Effector CD4-positive, alpha-beta T cell (primary cell): ENCODE results near the gene DRD1.
"Not testable (repeated sequence)": the region's sequence is repeated elsewhere in the genome, so short reads cannot be mapped to it uniquely, and the experiment has no call there.

ENCODE experiments used
- DNase-seq: peaks from one replicate; pipeline ENCODE4 v3.0.0-alpha.2; 2020

The DRD1 gene

DNA sequence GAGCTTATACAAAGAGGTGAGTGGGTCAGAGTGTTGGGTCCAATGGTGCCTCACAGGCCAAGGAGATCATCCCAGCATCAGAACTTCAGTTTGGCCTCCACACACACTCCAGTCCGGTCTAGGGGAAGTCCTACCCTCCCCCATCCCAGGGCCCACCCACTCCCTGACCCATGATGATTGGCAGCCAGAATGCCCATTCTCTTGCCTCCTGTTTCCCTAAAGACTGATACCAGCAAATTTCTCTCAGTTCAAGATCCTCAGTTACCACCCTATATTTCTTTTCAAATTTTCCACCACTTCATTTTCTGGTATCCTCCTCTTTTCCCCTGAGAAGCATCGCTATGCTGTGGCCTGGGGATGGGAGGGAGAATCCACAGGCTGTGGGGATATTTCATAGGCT, 21.9 kb downstream of the DRD1 start:
- no peak for DNase-seq

DNA sequence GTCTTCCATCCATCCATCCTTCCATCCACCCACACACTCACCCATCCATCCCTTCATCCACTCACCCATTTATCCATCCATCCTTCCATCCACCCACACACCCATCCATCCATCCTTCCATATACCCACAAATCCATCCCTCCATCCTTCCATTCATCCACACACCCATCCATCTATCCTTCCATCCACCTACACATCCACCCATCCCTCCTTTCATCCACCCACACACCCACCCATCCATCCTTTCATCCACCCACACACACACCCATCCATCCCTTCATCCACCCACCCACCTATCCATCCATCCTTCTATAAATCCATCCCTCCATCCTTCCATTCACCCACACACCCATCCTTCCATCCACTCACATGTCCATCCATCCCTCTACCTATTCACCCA, 23.6 kb downstream of the DRD1 start:
- DNase-seq: no peak

DNA sequence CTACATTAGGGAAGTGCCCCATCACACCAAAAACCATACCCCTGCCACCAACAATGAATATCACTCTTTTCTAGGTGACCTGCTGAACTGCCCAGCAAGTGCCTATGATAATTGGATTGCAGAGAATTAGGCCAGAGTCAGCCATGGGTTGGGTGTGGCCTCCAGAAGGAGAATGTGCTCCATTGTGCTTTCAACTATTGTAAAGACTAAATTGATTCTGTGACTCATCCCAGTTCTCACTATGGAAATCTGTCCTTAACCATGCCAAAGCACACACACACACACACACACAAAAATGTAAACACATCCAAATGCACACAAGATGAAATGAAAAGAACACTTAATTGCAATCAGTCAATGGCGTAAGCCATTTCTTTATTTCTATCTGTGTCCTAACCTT, 25.7 kb downstream of the DRD1 start:
- DNase-seq: no peak

DNA sequence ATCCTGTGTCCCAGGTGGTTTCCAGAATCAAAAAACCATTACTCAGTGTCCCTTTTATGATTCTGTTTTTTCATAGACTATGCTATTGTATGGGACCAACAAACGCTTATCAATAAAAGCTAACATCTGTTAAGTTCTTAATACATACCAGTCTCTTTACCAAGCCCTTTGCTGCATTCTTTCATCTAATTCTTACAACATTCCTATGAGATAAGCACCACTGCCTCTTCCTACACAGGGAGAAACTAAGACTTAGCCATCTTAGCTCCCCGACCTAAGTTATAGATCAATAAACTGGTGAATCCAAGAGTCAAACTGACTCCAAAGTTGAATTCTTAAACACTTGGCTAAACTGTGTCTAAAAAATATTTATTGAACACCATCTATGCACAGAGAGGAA, 26.6 kb downstream of the DRD1 start:
- no peak for DNase-seq

DNA sequence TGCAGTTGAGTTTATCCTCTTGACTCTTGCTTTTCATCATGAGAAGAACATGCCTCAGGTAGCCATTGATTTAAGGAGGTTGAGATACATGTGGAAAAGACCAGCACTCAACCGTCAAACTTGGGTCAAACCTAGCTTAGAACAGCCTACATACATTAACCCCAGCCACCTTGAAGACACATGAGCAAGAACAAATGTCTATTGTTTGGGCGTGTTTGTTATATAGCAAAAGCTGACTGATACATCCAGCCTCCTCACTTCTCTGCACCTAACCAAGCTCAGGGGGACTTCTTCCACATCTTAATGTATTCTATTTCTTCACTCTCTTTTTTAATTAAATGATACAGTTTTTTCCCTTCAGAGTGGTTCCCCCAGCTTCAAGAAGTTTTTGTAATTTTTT, 28.7 kb downstream of the DRD1 start:
- DNase-seq: no peak

DNA sequence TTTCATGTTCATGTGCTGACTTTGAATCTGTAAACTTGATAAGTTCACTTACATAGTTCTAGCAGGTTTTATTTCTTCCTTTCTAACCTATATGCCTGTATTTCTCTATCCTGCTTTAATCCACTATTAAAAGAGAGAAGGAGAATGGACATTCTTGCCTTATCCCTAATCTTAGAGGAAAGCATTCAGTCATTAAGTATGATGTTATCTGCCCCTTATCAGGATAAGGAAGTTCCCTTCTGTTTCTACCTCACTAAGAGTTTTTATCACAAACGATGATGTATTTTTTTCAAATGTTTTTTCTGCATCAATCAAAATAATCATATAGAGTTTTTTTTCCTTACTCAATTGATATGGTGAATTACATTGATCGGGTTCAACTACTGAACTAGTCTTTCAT, 33.1 kb downstream of the DRD1 start:
- DNase-seq: no peak

DNA sequence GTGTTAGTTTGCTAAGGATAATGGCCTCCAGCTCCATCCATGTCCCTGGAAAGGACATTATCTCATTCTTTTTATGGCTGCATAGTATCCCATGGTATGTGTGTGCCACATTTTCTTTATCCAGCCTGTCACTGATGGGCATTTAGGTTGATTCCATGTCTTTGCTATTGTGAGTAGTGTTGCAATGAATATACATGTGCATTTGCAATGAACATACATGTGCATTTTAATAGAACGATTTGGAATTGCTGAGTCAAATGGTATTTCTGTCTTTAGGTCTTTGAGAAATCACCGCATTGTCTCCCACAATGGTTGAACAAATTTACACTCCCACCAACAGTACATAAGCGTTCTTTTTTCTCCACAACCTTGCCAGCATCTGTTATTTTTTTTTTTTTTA, 37.7 kb downstream of the DRD1 start:
- DNase-seq: no peak

DNA sequence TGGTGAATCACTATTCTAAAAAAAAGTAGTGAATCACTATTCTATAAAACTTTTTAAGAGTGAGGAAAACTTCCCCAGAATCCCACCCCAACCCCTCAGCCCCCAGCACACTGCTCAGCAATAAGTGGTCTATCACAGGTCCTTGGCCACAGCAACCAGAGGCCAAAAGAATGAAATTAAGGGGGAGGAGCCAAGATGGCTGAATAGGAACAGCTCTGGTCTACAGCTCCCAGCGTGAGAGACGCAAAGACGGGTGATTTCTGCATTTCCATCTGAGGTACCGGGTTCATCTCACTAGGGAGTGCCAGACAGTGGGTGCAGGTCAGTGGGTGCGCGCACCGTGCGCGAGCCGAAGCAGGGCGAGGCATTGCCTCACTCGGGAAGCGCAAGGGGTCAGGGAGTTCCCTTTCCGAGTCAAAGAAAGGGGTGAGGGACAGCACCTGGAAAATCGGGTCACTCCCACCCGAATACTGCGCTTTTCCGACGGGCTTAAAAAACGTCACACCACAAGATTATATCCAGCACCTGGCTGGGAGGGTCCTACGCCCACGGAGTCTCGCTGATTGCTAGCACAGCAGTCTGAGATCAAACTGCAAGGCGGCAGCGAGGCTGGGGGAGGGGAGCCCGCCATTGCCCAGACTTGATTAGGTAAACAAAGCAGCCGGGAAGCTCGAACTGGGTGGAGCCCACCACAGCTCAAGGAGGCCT, 46.2 kb downstream of the DRD1 start:
- not testable (repeated sequence) for DNase-seq

DNA sequence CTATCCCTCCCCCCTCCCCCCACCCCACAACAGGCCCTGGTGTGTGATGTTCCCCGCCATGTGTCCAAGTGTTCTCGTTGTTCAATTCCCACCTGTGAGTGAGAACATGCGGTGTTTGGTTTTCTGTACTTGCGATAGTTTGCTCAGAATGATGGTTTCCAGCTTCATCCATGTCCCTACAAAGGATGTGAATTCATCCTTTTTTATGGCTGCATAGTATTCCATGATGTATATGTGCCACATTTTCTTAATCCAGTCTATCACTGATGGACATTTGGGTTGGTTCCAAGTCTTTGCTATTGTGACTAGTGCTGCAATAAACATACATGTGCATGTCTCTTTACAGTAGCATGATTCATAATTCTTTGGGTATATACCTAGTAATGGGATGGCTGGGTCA, 48.6 kb downstream of the DRD1 start:
- DNase-seq: not testable (repeated sequence)

DNA sequence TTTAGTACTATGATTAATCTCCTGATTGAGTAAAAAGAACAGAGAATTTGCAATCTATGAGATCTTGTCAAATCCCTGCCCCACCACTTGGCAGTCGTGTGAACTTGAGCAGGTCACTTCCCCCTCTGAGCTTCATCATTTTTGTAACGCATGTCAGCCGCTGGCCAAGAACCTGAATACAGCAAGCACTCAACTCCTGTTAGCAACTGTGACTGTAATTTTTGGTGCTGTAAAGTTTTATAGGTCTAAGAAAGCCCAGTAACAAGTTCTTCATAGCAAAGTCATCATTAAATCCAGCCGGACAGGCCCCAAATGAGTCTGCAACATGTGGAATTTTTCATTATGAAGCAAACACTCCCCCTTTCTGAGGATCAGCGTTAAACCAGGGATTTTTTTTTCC, 49.4 kb downstream of the DRD1 start:
- no peak for DNase-seq

DNA sequence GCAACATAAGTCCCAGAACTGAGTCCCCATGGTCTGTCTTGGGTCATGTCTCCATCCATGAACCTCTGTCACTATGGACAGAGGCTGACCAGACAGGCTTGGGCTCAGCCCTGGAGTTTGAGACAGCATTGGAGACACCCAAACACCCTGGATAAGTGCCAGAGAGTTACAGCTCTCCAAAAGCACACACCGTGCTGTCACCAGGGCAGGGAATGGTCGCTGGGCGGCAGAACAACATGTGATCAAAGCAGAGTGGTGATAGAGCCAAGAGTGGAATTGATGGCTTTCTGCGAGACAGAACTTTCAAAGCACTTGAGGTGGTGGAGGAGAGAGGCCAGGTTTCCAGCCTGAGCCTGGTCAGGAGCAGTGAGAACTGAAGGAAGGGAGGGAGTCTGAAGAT, 50.1 kb downstream of the DRD1 start:
- no peak for DNase-seq

DNA sequence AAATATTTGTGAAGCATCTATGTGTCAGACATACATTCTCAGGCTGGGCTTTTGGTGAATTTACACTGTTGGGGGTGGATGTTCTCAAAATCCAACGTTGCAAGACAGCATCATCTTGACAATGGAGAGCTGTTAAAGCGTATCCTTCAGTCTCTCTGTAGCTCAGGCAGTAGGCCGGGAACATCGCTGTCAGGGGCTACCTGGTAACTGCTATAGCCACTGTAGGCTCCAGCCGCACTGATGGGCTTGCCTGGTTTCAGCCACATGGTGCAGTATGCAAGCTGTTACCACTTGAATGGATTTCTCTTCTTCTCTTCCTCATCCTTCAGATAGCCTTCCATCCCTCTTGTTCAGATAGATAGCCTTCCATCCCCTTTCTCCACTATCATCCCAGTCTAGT, 51.7 kb downstream of the DRD1 start:
- DNase-seq: no peak

DNA sequence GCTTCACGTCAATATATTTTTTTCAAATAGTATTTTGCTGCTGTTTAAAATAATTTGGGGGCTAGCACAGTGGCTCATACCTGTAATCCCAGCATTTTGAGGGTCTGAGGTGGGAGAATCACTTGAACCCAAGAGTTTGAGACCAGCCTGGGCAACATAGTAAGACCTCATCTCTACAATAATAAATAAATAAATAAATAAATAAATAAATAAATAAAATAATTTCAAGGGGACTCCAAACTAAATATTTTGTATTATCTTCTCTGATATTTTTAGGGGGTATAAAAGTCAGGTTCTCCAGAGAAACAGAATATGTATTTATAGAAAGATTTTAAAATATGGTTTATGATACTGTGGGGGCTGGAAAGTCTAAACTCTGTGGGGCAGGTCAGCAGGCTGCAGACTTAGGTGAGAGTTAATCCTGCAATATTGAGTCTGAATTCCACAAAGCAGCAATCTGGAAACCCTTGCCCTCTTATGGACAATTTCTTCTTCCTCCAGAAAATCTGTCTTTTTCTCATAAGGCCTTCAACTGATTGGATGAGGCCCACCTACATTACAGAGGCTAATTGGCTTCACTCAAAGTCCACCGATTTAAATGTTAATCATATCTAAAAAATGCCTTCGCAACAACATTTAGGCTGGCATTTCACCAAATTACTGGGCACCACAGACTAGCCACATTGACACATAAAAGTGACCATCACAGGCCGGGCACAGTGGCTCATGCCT, 53.5 kb downstream of the DRD1 start:
- no peak for DNase-seq
